H1 (cell line): ENCODE measurements around the gene KIAA0930. TPM values are rescaled to one million over a fixed set of nuclear protein-coding genes. Genes with fewer than 3 reads are reported as not detected.

Experiments used
- CTCF ChIA-PET: fragments of 300-600 bp; sonication (Branson Sonifier 250); formaldehyde crosslinking; loops from one replicate; lab custom pipeline; 2021; ENCODE audit not compliant: partially characterized antibody; lab: Charles Lee
- POLR2A ChIA-PET: fragments of 300-600 bp; sonication (Branson Sonifier 250); formaldehyde crosslinking; loops from one replicate; lab custom pipeline; 2021; ENCODE audit warnings: inconsistent platforms; ENCODE audit not compliant: partially characterized antibody; lab: Charles Lee
- DNase-seq, 2 experiments: peaks; one replicate each; pipeline versions ENCODE4 v3.0.0 to v3.0.0-alpha.2; 2010 to 2022; ENCODE audit warnings: low spot score in 2 of 2, low read depth in 1 of 2, mixed read lengths in 1 of 2
- FAIRE-seq: peaks from 2 replicates; lab custom pipeline; 2011; peaks lifted over from hg19 to GRCh38; lab: Jason Lieb, UNC
- H2AFZ ChIP-seq: 2 replicates; pipeline ENCODE4 v1.8.1; 2012; ENCODE audit warnings: low read length, inconsistent platforms
- H2AK5ac ChIP-seq: 2 replicates; pipeline ENCODE4 v1.6.1; 2013; ENCODE audit warnings: low read depth, low read length
- H2BK120ac ChIP-seq: replicated peaks from 2 replicates; pipeline ENCODE3; 2013; ENCODE audit warnings: low read depth, low read length, inconsistent platforms
- H2BK12ac ChIP-seq: 2 replicates; pipeline ENCODE4 v1.6.1; 2013; ENCODE audit warnings: low read depth, low read length
- H2BK15ac ChIP-seq: 2 replicates; pipeline ENCODE4 v1.6.1; 2013; ENCODE audit warnings: low read length
- H2BK20ac ChIP-seq: 2 replicates; pipeline ENCODE4 v1.6.1; 2013; ENCODE audit warnings: low read length
- H2BK5ac ChIP-seq: 2 replicates; pipeline ENCODE4 v1.6.1; 2013; ENCODE audit warnings: low read depth, low read length
- H3K14ac ChIP-seq: 2 replicates; pipeline ENCODE4 v1.6.1; 2013; ENCODE audit warnings: inconsistent platforms; ENCODE audit not compliant: insufficient read length
- H3K18ac ChIP-seq: 2 replicates; pipeline ENCODE4 v1.6.1; 2013; ENCODE audit warnings: low read length; ENCODE audit errors: extremely low read depth
- H3K23ac ChIP-seq: 2 replicates; pipeline ENCODE4 v1.6.1; 2013; ENCODE audit warnings: inconsistent platforms; ENCODE audit not compliant: insufficient read length
- H3K23me2 ChIP-seq: 2 replicates; pipeline ENCODE4 v1.6.1; 2013; ENCODE audit warnings: low read depth, low read length
- H3K27ac ChIP-seq: 2 replicates; pipeline ENCODE4 v1.6.1; 2011; ENCODE audit warnings: low read depth, low read length, inconsistent platforms
- H3K27me3 ChIP-seq, 4 experiments: replicated peaks in 1 of 4; 1 replicate in 1 of 4; 2 replicates in 3 of 4; pipeline versions ENCODE4 v1.6.1 to v1.8.1; 2011 to 2013; ENCODE audit warnings: low read length in 3 of 4, mild to moderate bottlenecking in 3 of 4, inconsistent platforms in 2 of 4, mixed read lengths in 2 of 4, moderate library complexity in 1 of 4; ENCODE audit not compliant: control insufficient read depth in 3 of 4, insufficient read depth in 3 of 4; ENCODE audit errors: extremely low read depth in 1 of 4
- H3K36me3 ChIP-seq, 4 experiments: 2 replicates each; pipeline versions ENCODE4 v1.6.1 to v1.8.1; 2011 to 2013; ENCODE audit warnings: mild to moderate bottlenecking in 4 of 4, low read length in 3 of 4, moderate library complexity in 2 of 4, control low read depth in 1 of 4, inconsistent platforms in 1 of 4; ENCODE audit not compliant: insufficient read depth in 4 of 4, control insufficient read depth in 2 of 4
- H3K4ac ChIP-seq: replicated peaks from 2 replicates; pipeline ENCODE3; 2013; ENCODE audit warnings: low read length, low read depth, mixed read lengths, inconsistent platforms; ENCODE audit not compliant: insufficient read length
- H3K4me1 ChIP-seq, 4 experiments: replicated peaks in 1 of 4; 1 replicate in 1 of 4; 2 replicates in 3 of 4; pipeline versions ENCODE4 v1.6.1 to v1.8.1; 2011 to 2013; ENCODE audit warnings: low read length in 3 of 4, inconsistent platforms in 2 of 4, mixed read lengths in 1 of 4; ENCODE audit not compliant: insufficient read depth in 4 of 4, control insufficient read depth in 3 of 4
- H3K4me2 ChIP-seq, 2 experiments: 2 replicates each; pipeline versions ENCODE4 v1.6.1 to v1.8.1; 2011 to 2013; ENCODE audit warnings: low read depth in 2 of 2, low read length in 2 of 2, control low read depth in 1 of 2, inconsistent platforms in 1 of 2, mild to moderate bottlenecking in 1 of 2; ENCODE audit not compliant: insufficient read depth in 1 of 2
- H3K4me3 ChIP-seq, 4 experiments: fragments of 200-600, 300-600 bp in 1 of 4; sonication (generic), shearing (Covaris generic), sonication (Bioruptor Twin) in 1 of 4; 2 replicates each; pipeline versions ENCODE4 v1.5.1 to v1.8.1; 2011 to 2016; ENCODE audit warnings: low read length in 4 of 4, low read depth in 3 of 4, control low read depth in 2 of 4, inconsistent platforms in 2 of 4, mild to moderate bottlenecking in 2 of 4, mixed read lengths in 1 of 4, moderate library complexity in 1 of 4; ENCODE audit not compliant: insufficient read depth in 2 of 4; ENCODE audit errors: extremely low read depth in 1 of 4
- H3K56ac ChIP-seq: replicated peaks from 2 replicates; pipeline ENCODE3; 2013; ENCODE audit warnings: low read depth, mild to moderate bottlenecking, mixed read lengths, low read length, inconsistent platforms; ENCODE audit not compliant: insufficient read length
- H3K79me1 ChIP-seq: 2 replicates; pipeline ENCODE4 v1.6.1; 2013; ENCODE audit warnings: low read depth, low read length, control low read depth
- H3K79me2 ChIP-seq, 2 experiments: 2 replicates each; pipeline versions ENCODE4 v1.6.1 to v1.8.1; 2012 to 2013; ENCODE audit warnings: low read length in 2 of 2, mild to moderate bottlenecking in 2 of 2, inconsistent platforms in 1 of 2; ENCODE audit not compliant: insufficient read depth in 2 of 2, control insufficient read depth in 1 of 2
- H3K9ac ChIP-seq, 4 experiments: replicated peaks in 1 of 4; 1 replicate in 1 of 4; 2 replicates in 3 of 4; pipeline versions ENCODE4 v1.6.1 to v1.8.1; 2011 to 2013; ENCODE audit warnings: low read depth in 3 of 4, low read length in 3 of 4, control low read depth in 2 of 4, mild to moderate bottlenecking in 2 of 4, moderate library complexity in 2 of 4, inconsistent platforms in 1 of 4; ENCODE audit errors: extremely low read depth in 1 of 4
- H3K9me3 ChIP-seq, 2 experiments: 2 replicates each; pipeline versions ENCODE4 v1.6.1 to v1.8.1; 2012 to 2013; ENCODE audit warnings: mild to moderate bottlenecking in 2 of 2, moderate library complexity in 2 of 2, control low read depth in 1 of 2, inconsistent platforms in 1 of 2, low read depth in 1 of 2, low read length in 1 of 2, mixed read lengths in 1 of 2; ENCODE audit not compliant: insufficient read depth in 2 of 2
- H4K20me1 ChIP-seq, 2 experiments: replicated peaks in 1 of 2; 2 replicates each; pipeline versions ENCODE3 to v1.8.1; 2011 to 2013; ENCODE audit warnings: inconsistent platforms in 2 of 2, low read length in 2 of 2, mild to moderate bottlenecking in 1 of 2; ENCODE audit not compliant: insufficient read depth in 2 of 2, control insufficient read depth in 1 of 2
- H4K5ac ChIP-seq: 2 replicates; pipeline ENCODE4 v1.6.1; 2013; ENCODE audit warnings: low read length, low read depth, mixed read lengths, inconsistent platforms; ENCODE audit not compliant: insufficient read length
- H4K8ac ChIP-seq: 2 replicates; pipeline ENCODE4 v1.8.0; 2013; ENCODE audit warnings: mild to moderate bottlenecking, moderate library complexity, low read length, inconsistent platforms; ENCODE audit not compliant: insufficient read depth; ENCODE audit errors: extremely low read depth
- H4K91ac ChIP-seq: replicated peaks from 2 replicates; pipeline ENCODE3; 2013; ENCODE audit warnings: low read length, mixed read lengths, inconsistent platforms; ENCODE audit not compliant: insufficient read length
- BCL11A ChIP-seq, 2 experiments: IDR thresholded peaks; one replicate each; pipeline ENCODE4 v1.6.1; 2011; ENCODE audit warnings: low read depth in 2 of 2, low read length in 2 of 2, mild to moderate bottlenecking in 2 of 2
- CHD1 ChIP-seq: IDR thresholded peaks from 2 replicates; pipeline ENCODE4 v1.6.1; 2012; ENCODE audit warnings: low read depth, low read length, improper control_type of control experiment
- CHD2 ChIP-seq: IDR thresholded peaks from 2 replicates; pipeline ENCODE4 v1.6.1; 2012; ENCODE audit warnings: low read length, improper control_type of control experiment
- EGR1 ChIP-seq: IDR thresholded peaks from 2 replicates; pipeline ENCODE4 v1.6.1; 2011; ENCODE audit warnings: low read depth, low read length, borderline replicate concordance
- PHF8 ChIP-seq: fragments of 200-600 bp; sonication (generic); conservative IDR thresholded peaks from 2 replicates; pipeline ENCODE4 v1.7.1; 2012; ENCODE audit warnings: low read depth, mild to moderate bottlenecking, inconsistent platforms, low read length, moderate library complexity
- SIX5 ChIP-seq: IDR thresholded peaks from 2 replicates; pipeline ENCODE4 v1.6.1; 2011; ENCODE audit warnings: mild to moderate bottlenecking, low read depth, low read length
- TAF1 ChIP-seq: IDR thresholded peaks from 2 replicates; pipeline ENCODE4 v1.6.1; 2011; ENCODE audit warnings: mild to moderate bottlenecking, low read depth, low read length
- TEAD4 ChIP-seq: IDR thresholded peaks from 2 replicates; pipeline ENCODE4 v1.6.1; 2012; ENCODE audit warnings: low read depth, low read length, inconsistent platforms, mixed read lengths
- YY1 ChIP-seq: IDR thresholded peaks from 2 replicates; pipeline ENCODE4 v1.6.1; 2011; ENCODE audit warnings: low read depth, mild to moderate bottlenecking, low read length
- WGBS, 2 experiments: shearing (Covaris generic) in 1 of 2; methylation state at CpG; one replicate each; pipeline versions ENCODE4 v1.1.6 to v1.1.7; 2013 to 2015; ENCODE audit warnings: low lambda C conversion rate in 2 of 2, mixed read lengths in 2 of 2, inconsistent platforms in 1 of 2, low coverage in 1 of 2, missing lambda C conversion rate in 1 of 2; ENCODE audit not compliant: insufficient replicate concordance in 2 of 2, insufficient coverage in 1 of 2, insufficient read length in 1 of 2; ENCODE audit errors: extremely low coverage in 1 of 2, missing lambda C conversion rate in 1 of 2; 5-methylcytosine and 5-hydroxymethylcytosine counted together
- polyA plus RNA-seq, 7 experiments: library from polyadenylated mRNA; depleted of rRNA in 3 of 7; stranded (reverse) in 5 of 7; unstranded in 2 of 7; fragments of >200 nt in 5 of 7; fragments of 200-250 nt in 2 of 7; gene quantifications; 1 replicate in 5 of 7; 2 replicates in 1 of 7; 4 replicates in 1 of 7; pipeline versions ENCODE4 v1.2.1 to v1.2.3, GENCODE V29; 2011 to 2013; ENCODE audit warnings: missing spikeins in 2 of 7, mixed read lengths in 2 of 7
- total RNA-seq: library from RNA; stranded (reverse); fragmentation: NEBNext Ultra II Directional; extraction: Animal tissue kit (Norgen Biotek cat#: 25700); gene quantifications from 2 replicates; pipeline ENCODE4 v1.2.1, GENCODE V29; 2021

KIAA0930 gene
- total and polyA plus RNA-seq, 2 of the 8 experiments (the other 6 are each of a cell fraction or from before 2014, with no cell fraction given): 61.9 to 66.1 TPM

DNA sequence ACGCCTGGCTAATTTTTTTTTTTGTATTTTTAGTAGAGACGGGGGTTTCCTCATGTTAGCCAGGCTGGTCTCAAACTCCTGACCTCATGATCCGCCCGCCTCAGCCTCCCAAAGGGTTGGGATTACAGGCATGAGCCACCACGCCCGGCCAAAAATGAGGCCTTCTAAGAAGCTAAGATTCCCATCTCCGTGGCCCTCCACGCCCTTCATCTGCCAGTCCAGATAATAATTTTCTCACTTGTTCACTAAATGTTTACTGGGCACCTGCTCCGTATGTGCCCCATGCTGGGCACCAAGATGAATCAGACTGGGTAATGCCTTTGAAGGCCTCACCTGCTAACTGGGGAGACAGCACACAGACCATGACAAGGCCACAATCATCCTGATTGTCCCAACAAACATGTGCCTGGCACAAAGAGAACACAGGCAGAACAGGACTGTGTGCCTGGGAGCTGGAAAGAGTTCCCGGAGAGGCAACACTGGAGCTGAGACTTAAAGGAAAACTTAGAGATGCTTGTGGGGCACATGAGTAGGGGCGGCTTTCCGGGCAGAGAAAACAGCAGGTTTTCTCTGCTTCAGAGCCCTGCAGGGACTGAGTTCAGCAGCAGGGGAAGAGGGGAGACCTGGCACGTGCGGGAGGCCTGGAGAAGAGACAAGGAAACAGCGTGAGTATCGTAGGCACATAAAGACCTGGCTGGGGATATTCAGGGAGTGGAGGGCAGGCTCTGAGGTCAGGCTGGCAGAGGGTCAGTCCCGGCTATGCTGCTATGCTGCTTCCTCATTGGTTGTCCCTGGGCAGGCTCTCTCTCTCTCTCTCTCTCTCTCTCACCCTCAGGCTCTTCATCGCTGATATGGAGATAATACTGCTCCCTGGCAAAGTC is 2.4 kb downstream of the KIAA0930 start:
- Histone ChIP-seq H2AFZ (no peak overlapping the region), H3K14ac (no peak overlapping the region), H4K8ac (no peak overlapping the region), H3K23me2 (peaks cover 11% of the 10 kb centered on the region), H3K4me3 (no peak overlapping the region), H2BK5ac (0 out of 2 replicates have a peak overlapping the region, but pooled peaks have one; percentile 3), H3K27me3 (peaks cover 0 to 7% (median 3%) of the 10 kb centered on the region in 4 experiments; a peak in 4 of 7 replicates), H2BK20ac (no peak overlapping the region), H3K36me3 (no peaks in the 10 kb centered on the region), H4K91ac (no peak overlapping the region), H2BK15ac (no peak overlapping the region), H3K23ac (no peak overlapping the region), H4K5ac (no peak overlapping the region), H3K79me1 (peaks cover 2% of the 10 kb centered on the region; the same call in 1 of the 2 replicates), H4K20me1 (peaks cover 9 to 13% of the 10 kb centered on the region in 2 experiments), H3K27ac (no peak overlapping the region), H3K56ac (no peak overlapping the region), H2BK12ac (no peak overlapping the region), H3K4me1 (peaks cover 3 to 19% (median 15%) of the 10 kb centered on the region in 4 experiments; a peak in 6 of 7 replicates), H2AK5ac (no peak overlapping the region), H3K9ac (no peak overlapping the region; a peak in 1 of 7 replicates), H3K4ac (no peak overlapping the region), H3K4me2 (no peak overlapping the region; a peak in 1 of 4 replicates), H3K9me3 (no peaks in the 10 kb centered on the region), H2BK120ac (no peak overlapping the region), H3K18ac (no peak overlapping the region), H3K79me2 (peaks cover 0 to 3% of the 10 kb centered on the region in 2 experiments; a peak in 1 of 4 replicates)
- DNase-seq (no peak), FAIRE-seq (no peak)
- 90% methylated on average over 18 of the region's 18 CpGs; no CpG with 5 or more reads in 1 of the 2 experiments for WGBS, 2 experiments
- TF ChIP-seq CHD1: no peak
- TF ChIP-seq TEAD4: no peak
- TF ChIP-seq PHF8: no peak
- no peak for TF ChIP-seq SIX5
- TF ChIP-seq CHD2: no peak
- no peak for TF ChIP-seq EGR1
- no peak for TF ChIP-seq TAF1
- TF ChIP-seq YY1: no peak
- no peak for TF ChIP-seq BCL11A (IDR thresholded peaks at IDR 0.05; ENCODE audit: low read depth in 2 of 2, low read length in 2 of 2)
- POLR2A ChIA-PET: interaction anchor here (0.6 to 1.9 kb wide), 5 partner anchors 9 to 336 kb away, joined by 3 to 5 read pairs (median 3); no protein-coding TSS in a partner anchor
- CTCF ChIA-PET: interaction anchor here (1.2 to 4.9 kb wide), 2 partner anchors 25 to 28 kb away, joined by 4 to 25 read pairs; no protein-coding TSS in a partner anchor
